Colonic mucosa (tissue), 4 donors: Measurements from ENCODE around the gene ABCC5. TPM values are rescaled to one million over a fixed set of nuclear protein-coding genes. Genes with fewer than 3 reads are reported as not detected.

Source experiments
- DNase-seq: peaks from one replicate; pipeline ENCODE4 v3.0.0-alpha.2; 2020
- H3K27ac ChIP-seq: fragments of 200-600 bp; one replicate; pipeline ENCODE4 v1.8.0; 2021
- H3K27me3 ChIP-seq: fragments of 200-600 bp; one replicate; pipeline ENCODE4 v1.8.0; 2021
- H3K36me3 ChIP-seq: fragments of 200-600 bp; one replicate; pipeline ENCODE4 v1.8.0; 2021
- H3K4me1 ChIP-seq: fragments of 200-600 bp; one replicate; pipeline ENCODE4 v1.8.0; 2021; ENCODE audit warnings: mild to moderate bottlenecking
- H3K4me3 ChIP-seq: fragments of 200-600 bp; one replicate; pipeline ENCODE4 v1.8.0; 2021
- H3K9ac ChIP-seq, 2 donors: one replicate each; pipeline ENCODE4 v1.7.0; 2013; ENCODE audit warnings: control low read depth in 2 of 2, low read depth in 2 of 2, low read length in 2 of 2
- H3K9me3 ChIP-seq: fragments of 200-600 bp; one replicate; pipeline ENCODE4 v1.8.0; 2021
- intact Hi-C: fragments of 100-400 bp; cut with DNase I; formaldehyde crosslinking; loops from one replicate; pipeline ENCODE4 v1.14.1; 2022
- total RNA-seq, 2 donors: library from RNA; stranded (reverse); fragmentation: NEBNext Ultra II Directional in 1 of 2; extraction: Animal tissue kit (Norgen Biotek cat#: 25700) in 1 of 2; gene quantifications; one replicate each; pipeline ENCODE4 v1.2.1, GENCODE V29; 2021
- TF ChIP-seq, protein P1 (sequence below): fragments of 200-600 bp; IDR thresholded peaks from one replicate; pipeline ENCODE4 v1.8.0; 2022; ENCODE audit warnings: antibody characterized with exemption, mild to moderate bottlenecking
- donor health status: healthy.
- donor health status: DM: no; HTN: no; CAD: no.
- donor health status: DM: no; HTN: no; CAD: no.

The ABCC5 gene
- total RNA-seq: 10 to 100 TPM; 15.1 to 16.6 TPM

- DNase-seq: peak; percentile 94
- peak within 1 kb of the TSS; percentile 63 for H3K27ac ChIP-seq
- H3K9me3 ChIP-seq: no peaks in the 10 kb centered on the region
- H3K4me3 ChIP-seq: peak within 1 kb of the TSS; percentile 98
- H3K27me3 ChIP-seq: no peaks in the 10 kb centered on the region
- intact Hi-C loops: loop anchor here (2.0 kb wide), 1 partner anchor 113 kb away; no protein-coding TSS in a partner anchor
- H3K9ac ChIP-seq: peak within 1 kb of the TSS; percentile 87 to 91
- peaks cover 3% of the 10 kb centered on the region for H3K4me1 ChIP-seq
- no peaks in the 10 kb centered on the region for H3K36me3 ChIP-seq
- TF ChIP-seq, protein P1, sequence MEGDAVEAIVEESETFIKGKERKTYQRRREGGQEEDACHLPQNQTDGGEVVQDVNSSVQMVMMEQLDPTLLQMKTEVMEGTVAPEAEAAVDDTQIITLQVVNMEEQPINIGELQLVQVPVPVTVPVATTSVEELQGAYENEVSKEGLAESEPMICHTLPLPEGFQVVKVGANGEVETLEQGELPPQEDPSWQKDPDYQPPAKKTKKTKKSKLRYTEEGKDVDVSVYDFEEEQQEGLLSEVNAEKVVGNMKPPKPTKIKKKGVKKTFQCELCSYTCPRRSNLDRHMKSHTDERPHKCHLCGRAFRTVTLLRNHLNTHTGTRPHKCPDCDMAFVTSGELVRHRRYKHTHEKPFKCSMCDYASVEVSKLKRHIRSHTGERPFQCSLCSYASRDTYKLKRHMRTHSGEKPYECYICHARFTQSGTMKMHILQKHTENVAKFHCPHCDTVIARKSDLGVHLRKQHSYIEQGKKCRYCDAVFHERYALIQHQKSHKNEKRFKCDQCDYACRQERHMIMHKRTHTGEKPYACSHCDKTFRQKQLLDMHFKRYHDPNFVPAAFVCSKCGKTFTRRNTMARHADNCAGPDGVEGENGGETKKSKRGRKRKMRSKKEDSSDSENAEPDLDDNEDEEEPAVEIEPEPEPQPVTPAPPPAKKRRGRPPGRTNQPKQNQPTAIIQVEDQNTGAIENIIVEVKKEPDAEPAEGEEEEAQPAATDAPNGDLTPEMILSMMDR: peak; percentile 50
Measured at GRCh38 chr3:184017672-184018423, at the start of gene ABCC5. ABCC5 (minus strand) TSS chr3:184017884; CDS start chr3:184014392, 3,492 bp downstream.

- no peaks in the 10 kb centered on the region for H3K4me1 ChIP-seq
- DNase-seq: no peak
- TF ChIP-seq, protein P1: no peak
- no peak overlapping the region for H3K9ac ChIP-seq
- H3K9me3 ChIP-seq: no peaks in the 10 kb centered on the region
- H3K36me3 ChIP-seq: no peaks in the 10 kb centered on the region
- H3K4me3 ChIP-seq: no peak overlapping the region
- H3K27ac ChIP-seq: no peak overlapping the region
- H3K27me3 ChIP-seq: no peaks in the 10 kb centered on the region
- intact Hi-C loops: no loop called here
Measured at GRCh38 chr3:184066211-184066610, 48.5 kb upstream of the ABCC5 start.

DNA sequence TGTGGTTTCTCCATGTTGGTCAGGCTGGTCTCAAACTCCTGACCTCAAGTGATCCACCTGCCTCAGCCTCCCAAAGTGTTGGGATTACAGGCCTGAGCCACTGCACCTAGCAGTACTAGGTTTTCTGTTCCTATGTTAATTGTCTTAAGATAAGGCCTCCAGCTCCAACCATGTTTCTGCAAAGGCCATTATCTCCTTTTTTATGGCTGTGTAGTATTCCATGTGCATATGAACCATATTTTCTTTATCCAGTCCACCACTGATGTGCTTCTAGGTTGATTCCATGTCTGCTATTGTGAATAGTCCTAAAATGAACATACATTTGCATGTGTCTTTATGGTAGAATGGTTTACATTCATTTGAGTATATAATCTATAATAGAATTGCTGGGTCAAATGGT, 45.0 kb upstream of the ABCC5 start:
- intact Hi-C loops: no loop called here
- Histone ChIP-seq H3K9me3 (no peaks in the 10 kb centered on the region), H3K27ac (no peak overlapping the region), H3K4me1 (no peaks in the 10 kb centered on the region), H3K27me3 (no peaks in the 10 kb centered on the region), H3K4me3 (no peak overlapping the region), H3K36me3 (no peaks in the 10 kb centered on the region), H3K9ac (no peak overlapping the region)
- TF ChIP-seq, protein P1: no peak
- DNase-seq: no peak

- TF ChIP-seq, protein P1: no peak
- Histone ChIP-seq H3K27ac (no peak overlapping the region), H3K9me3 (no peaks in the 10 kb centered on the region)
Measured at GRCh38 chr3:184059424-184059823, 41.7 kb upstream of the ABCC5 start.

GRCh38 chr3:184058029-184058428, 40.3 kb upstream of the ABCC5 start:
- Histone ChIP-seq H3K4me3 (no peak overlapping the region), H3K4me1 (no peaks in the 10 kb centered on the region), H3K27ac (no peak overlapping the region), H3K9me3 (no peaks in the 10 kb centered on the region), H3K9ac (no peak overlapping the region), H3K27me3 (no peaks in the 10 kb centered on the region), H3K36me3 (no peaks in the 10 kb centered on the region)
- TF ChIP-seq, protein P1: no peak
- intact Hi-C loops: no loop called here
- no peak for DNase-seq

More at GRCh38 chr3:184059424-184059823, 41.7 kb upstream of the ABCC5 start:
- no peaks in the 10 kb centered on the region for H3K36me3 ChIP-seq
- H3K27me3 ChIP-seq: no peaks in the 10 kb centered on the region
- no peak for DNase-seq
- H3K9ac ChIP-seq: no peak overlapping the region
- intact Hi-C loops: no loop called here
- no peak overlapping the region for H3K4me3 ChIP-seq
- H3K4me1 ChIP-seq: no peaks in the 10 kb centered on the region
